Mammary epithelial cell (primary cell): Measurements from ENCODE around the gene ZSCAN1.

ENCODE experiments used
- EZH2 ChIP-seq: IDR thresholded peaks from 2 replicates; pipeline ENCODE4 v1.6.1; 2012; ENCODE audit warnings: low read length, inconsistent platforms, borderline replicate concordance
- TF ChIP-seq, protein P1 (sequence below), 2 donors: IDR thresholded peaks in 1 of 2; conservative IDR thresholded peaks in 1 of 2; 2 replicates each; pipeline ENCODE4 v1.5.1; 2011 to 2012; ENCODE audit warnings: inconsistent platforms in 2 of 2, low read length in 2 of 2, mild to moderate bottlenecking in 2 of 2, control low read depth in 1 of 2, low read depth in 1 of 2; ENCODE audit not compliant: insufficient read depth in 1 of 2; ENCODE audit errors: extremely low read depth in 1 of 2

GRCh38 chr19:58014141-58014540 is 19.7 kb upstream of the ZSCAN1 start:
- TF ChIP-seq, protein P1, sequence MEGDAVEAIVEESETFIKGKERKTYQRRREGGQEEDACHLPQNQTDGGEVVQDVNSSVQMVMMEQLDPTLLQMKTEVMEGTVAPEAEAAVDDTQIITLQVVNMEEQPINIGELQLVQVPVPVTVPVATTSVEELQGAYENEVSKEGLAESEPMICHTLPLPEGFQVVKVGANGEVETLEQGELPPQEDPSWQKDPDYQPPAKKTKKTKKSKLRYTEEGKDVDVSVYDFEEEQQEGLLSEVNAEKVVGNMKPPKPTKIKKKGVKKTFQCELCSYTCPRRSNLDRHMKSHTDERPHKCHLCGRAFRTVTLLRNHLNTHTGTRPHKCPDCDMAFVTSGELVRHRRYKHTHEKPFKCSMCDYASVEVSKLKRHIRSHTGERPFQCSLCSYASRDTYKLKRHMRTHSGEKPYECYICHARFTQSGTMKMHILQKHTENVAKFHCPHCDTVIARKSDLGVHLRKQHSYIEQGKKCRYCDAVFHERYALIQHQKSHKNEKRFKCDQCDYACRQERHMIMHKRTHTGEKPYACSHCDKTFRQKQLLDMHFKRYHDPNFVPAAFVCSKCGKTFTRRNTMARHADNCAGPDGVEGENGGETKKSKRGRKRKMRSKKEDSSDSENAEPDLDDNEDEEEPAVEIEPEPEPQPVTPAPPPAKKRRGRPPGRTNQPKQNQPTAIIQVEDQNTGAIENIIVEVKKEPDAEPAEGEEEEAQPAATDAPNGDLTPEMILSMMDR (conservative IDR thresholded peaks at IDR 0.05 in 1 of 2, IDR thresholded peaks at IDR 0.05 in 1 of 2; ENCODE audit: extremely low read depth in 1 of 2, insufficient read depth in 1 of 2, low read depth in 1 of 2, low read length in 2 of 2), result no peak
- no peak for TF ChIP-seq EZH2
